ENCODE results near the gene CEP97.
"Not testable (repeated sequence)": the region's sequence is repeated elsewhere in the genome, so short reads cannot be mapped to it uniquely, and the experiment has no call there.

DNA sequence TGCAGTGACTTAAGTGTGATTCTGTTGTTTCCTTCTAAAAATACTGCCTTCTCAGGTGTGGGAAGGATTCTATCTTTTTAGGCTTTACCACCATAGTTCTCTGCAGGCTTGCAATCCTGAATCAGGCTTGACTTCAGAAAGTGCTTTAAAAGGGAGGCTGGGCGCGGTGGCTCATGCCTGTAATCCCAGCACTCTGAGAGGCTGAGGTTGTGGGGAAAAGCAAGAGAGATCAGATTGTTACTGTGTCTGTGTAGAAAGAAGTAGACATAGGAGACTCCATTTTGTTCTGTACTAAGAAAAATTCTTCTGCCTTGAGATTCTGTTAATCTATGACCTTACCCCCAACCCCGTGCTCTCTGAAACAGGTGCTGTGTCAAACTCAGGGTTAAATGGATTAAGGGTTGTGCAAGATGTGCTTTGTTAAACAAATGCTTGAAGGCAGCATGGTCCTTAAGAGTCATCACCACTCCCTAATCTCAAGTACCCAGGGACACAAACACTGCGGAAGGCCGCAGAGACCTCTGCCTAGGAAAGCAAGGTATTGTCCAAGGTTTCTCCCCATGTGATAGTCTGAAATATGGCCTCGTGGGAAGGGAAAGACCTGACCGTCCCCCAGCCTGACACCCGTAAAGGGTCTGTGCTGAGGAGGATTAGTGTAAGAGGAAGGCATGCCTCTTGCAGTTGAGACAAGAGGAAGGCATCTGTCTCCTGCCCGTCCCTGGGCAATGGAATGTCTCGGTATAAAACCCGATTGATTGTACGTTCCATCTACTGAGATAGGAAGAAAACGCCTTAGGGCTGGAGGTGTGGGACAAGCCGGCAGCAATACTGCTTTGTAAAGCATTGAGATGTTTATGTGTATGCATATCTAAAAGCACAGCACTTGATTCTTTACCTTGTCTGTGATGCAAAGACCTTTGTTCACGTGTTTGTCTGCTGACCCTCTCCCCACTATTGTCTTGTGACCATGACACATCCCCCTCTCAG, 32.4 kb upstream of the CEP97 start:
- TF ChIP-seq, protein P1, sequence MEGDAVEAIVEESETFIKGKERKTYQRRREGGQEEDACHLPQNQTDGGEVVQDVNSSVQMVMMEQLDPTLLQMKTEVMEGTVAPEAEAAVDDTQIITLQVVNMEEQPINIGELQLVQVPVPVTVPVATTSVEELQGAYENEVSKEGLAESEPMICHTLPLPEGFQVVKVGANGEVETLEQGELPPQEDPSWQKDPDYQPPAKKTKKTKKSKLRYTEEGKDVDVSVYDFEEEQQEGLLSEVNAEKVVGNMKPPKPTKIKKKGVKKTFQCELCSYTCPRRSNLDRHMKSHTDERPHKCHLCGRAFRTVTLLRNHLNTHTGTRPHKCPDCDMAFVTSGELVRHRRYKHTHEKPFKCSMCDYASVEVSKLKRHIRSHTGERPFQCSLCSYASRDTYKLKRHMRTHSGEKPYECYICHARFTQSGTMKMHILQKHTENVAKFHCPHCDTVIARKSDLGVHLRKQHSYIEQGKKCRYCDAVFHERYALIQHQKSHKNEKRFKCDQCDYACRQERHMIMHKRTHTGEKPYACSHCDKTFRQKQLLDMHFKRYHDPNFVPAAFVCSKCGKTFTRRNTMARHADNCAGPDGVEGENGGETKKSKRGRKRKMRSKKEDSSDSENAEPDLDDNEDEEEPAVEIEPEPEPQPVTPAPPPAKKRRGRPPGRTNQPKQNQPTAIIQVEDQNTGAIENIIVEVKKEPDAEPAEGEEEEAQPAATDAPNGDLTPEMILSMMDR (optimal IDR thresholded peaks at IDR 0.05 in 1 of 3, IDR thresholded peaks at IDR 0.05 in 1 of 3, conservative IDR thresholded peaks at IDR 0.05 in 1 of 3; ENCODE audit: extremely low read depth in 1 of 3, insufficient read depth in 2 of 3, low read length in 3 of 3) = not testable (repeated sequence)
- TF ChIP-seq EZH2 (IDR thresholded peaks at IDR 0.05; ENCODE audit: low read length) = not testable (repeated sequence)

Measured in keratinocyte (primary cell).